ENCODE results near the gene MKNK1.
"Not testable (repeated sequence)": the region's sequence is repeated elsewhere in the genome, so short reads cannot be mapped to it uniquely, and the experiment has no call there.

MKNK1 gene

GRCh38 chr1:46603858-46604549, at the start of gene MKNK1:
TSS of gene MKNK1 (minus strand) at chr1:46604268. CDS start at chr1:46583327, 20,941 bp downstream.
- TF ChIP-seq, protein P1, sequence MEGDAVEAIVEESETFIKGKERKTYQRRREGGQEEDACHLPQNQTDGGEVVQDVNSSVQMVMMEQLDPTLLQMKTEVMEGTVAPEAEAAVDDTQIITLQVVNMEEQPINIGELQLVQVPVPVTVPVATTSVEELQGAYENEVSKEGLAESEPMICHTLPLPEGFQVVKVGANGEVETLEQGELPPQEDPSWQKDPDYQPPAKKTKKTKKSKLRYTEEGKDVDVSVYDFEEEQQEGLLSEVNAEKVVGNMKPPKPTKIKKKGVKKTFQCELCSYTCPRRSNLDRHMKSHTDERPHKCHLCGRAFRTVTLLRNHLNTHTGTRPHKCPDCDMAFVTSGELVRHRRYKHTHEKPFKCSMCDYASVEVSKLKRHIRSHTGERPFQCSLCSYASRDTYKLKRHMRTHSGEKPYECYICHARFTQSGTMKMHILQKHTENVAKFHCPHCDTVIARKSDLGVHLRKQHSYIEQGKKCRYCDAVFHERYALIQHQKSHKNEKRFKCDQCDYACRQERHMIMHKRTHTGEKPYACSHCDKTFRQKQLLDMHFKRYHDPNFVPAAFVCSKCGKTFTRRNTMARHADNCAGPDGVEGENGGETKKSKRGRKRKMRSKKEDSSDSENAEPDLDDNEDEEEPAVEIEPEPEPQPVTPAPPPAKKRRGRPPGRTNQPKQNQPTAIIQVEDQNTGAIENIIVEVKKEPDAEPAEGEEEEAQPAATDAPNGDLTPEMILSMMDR (IDR thresholded peaks at IDR 0.05; ENCODE audit: control insufficient read depth, extremely low read depth, insufficient read depth): peak; percentile 20; the same call in 1 of the 2 replicates
- DNase-seq (ENCODE audit: low read depth): peak; percentile 78
- H3K4me3 ChIP-seq (ENCODE audit: low read depth, low read length): peak within 1 kb of the TSS; percentile 76

GRCh38 chr1:46653405-46653958, 49.4 kb upstream of the MKNK1 start:
- no peak overlapping the region for H3K4me3 ChIP-seq (ENCODE audit: low read depth, low read length)
- DNase-seq (ENCODE audit: low read depth): no peak
- TF ChIP-seq, protein P1 (IDR thresholded peaks at IDR 0.05; ENCODE audit: control insufficient read depth, extremely low read depth, insufficient read depth): no peak

GRCh38 chr1:46652321-46653100, 48.4 kb upstream of the MKNK1 start:
- H3K4me3 ChIP-seq (ENCODE audit: low read depth, low read length): no peak overlapping the region
- TF ChIP-seq, protein P1 (IDR thresholded peaks at IDR 0.05; ENCODE audit: control insufficient read depth, extremely low read depth, insufficient read depth): no peak
- DNase-seq (ENCODE audit: low read depth): peak; percentile 58

DNA sequence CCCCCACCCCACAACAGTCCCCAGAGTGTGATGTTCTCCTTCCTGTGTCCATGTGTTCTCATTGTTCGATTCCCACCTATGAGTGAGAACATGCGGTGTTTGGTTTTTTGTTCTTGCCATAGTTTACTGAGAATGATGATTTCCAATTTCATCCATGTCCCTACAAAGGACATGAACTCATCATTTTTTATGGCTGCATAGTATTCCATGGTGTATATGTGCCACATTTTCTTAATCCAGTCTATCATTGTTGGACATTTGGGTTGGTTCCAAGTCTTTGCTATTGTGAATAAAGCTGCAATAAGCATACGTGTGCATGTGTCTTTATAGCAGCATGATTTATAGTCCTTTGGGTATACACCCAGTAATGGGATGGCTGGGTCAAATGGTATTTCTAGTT, 47.1 kb upstream of the MKNK1 start:
- not testable (repeated sequence) for H3K4me3 ChIP-seq (ENCODE audit: low read depth, low read length); DNase-seq (ENCODE audit: low read depth)

DNA sequence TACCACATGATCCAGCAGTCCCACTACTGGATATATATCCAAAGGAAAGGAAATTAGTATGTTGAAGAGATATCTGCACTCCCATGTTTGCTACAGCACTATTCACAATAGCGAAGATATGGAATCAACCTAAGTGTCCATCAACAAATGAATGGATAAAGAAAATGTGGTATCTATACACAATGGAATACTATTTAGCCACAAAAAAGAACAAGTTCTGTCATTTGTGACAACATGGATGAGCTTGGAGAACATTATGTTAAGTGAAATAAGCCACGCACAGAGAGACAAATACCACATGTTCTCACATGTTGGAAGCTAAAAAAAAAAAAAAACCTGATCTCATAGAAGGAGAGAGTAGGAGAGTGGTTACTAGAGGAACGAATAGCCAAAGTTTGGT, 46.4 kb upstream of the MKNK1 start:
- H3K4me3 ChIP-seq (ENCODE audit: low read depth, low read length): no peak overlapping the region
- TF ChIP-seq, protein P1 (IDR thresholded peaks at IDR 0.05; ENCODE audit: control insufficient read depth, extremely low read depth, insufficient read depth): no peak
- no peak for DNase-seq (ENCODE audit: low read depth)

GRCh38 chr1:46649764-46650163, 45.7 kb upstream of the MKNK1 start:
- H3K4me3 ChIP-seq (ENCODE audit: low read depth, low read length): no peak overlapping the region
- DNase-seq (ENCODE audit: low read depth): no peak
- TF ChIP-seq, protein P1 (IDR thresholded peaks at IDR 0.05; ENCODE audit: control insufficient read depth, extremely low read depth, insufficient read depth): no peak

DNA sequence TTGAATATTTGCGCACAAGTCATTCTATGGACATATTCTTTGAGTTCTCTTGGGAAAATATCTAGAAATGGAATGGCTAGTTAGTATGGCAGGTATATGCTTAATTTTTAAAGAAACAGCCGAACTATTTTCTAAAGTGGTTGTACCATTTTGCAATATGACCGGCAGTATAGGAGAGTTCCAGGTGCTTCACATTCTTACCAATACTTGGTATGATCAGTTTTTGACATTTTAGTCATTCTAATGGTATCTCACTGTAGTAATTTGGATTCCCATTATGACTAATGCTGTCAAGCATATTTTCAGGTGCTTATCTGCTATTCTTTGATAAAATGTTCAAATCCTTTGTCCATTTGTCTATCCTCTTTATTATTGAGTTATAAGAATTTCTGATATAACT, 43.5 kb upstream of the MKNK1 start:
- TF ChIP-seq, protein P1 (IDR thresholded peaks at IDR 0.05; ENCODE audit: control insufficient read depth, extremely low read depth, insufficient read depth): no peak

More for the DNA sequence above, 43.5 kb upstream of the MKNK1 start:
- H3K4me3 ChIP-seq (ENCODE audit: low read depth, low read length): no peak overlapping the region
- DNase-seq (ENCODE audit: low read depth): no peak

All from LNCaP clone FGC (cell line).